Subcutaneous adipose tissue (tissue), 4 donors: ENCODE results near the gene FANCB. TPM values are rescaled to one million over a fixed set of nuclear protein-coding genes. Genes with fewer than 3 reads are reported as not detected.

ENCODE experiments used
- CTCF ChIP-seq: fragments of 450-650 bp; IDR thresholded peaks from one replicate; pipeline ENCODE4 v1.5.1; 2016; ENCODE audit warnings: low read depth, mild to moderate bottlenecking, control low read depth, antibody characterized with exemption, moderate library complexity
- total RNA-seq, 4 donors: library from RNA; depleted of rRNA; stranded (reverse); fragments of >200 nt; gene quantifications; one replicate each; pipeline ENCODE4 v1.1.0, GENCODE V29; 2016

FANCB gene
- total RNA-seq = 1 to 10 TPM in 2 of 4 donors, under 1 TPM in 2; 0.88 to 3.3 (median 1.2) TPM

- no peak for TF ChIP-seq CTCF
Observed at GRCh38 chrX:14872851-14873675, at the start of gene FANCB, which contains the start of gene MOSPD2. Gene FANCB (minus strand): TSS chrX:14873069. CDS start chrX:14865510, 7,559 bp downstream. Gene MOSPD2 (plus strand): TSS chrX:14873421. CDS start chrX:14873529, 108 bp downstream.

GRCh38 chrX:14922437-14922836 lies 49.6 kb upstream of the FANCB start:
- no peak for TF ChIP-seq CTCF

DNA sequence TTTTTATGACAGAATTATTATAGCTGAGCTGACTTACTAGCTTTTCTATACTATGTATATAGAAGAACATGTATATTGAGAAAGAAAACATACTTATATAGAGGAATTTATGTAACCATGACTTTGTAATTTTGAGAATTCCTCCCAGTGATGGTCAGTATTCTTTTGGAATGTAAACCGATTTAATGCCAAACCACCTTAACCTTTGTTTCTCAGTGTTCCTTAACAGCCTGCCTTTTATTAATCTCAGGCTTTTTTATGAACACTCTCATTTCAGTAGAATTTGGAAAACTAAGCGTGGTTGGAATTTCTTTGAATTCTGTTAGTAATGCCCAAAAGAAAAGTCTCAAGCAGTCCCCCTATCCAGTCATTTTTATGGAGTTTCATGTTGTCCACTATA lies 47.3 kb upstream of the FANCB start:
- TF ChIP-seq CTCF = no peak

DNA sequence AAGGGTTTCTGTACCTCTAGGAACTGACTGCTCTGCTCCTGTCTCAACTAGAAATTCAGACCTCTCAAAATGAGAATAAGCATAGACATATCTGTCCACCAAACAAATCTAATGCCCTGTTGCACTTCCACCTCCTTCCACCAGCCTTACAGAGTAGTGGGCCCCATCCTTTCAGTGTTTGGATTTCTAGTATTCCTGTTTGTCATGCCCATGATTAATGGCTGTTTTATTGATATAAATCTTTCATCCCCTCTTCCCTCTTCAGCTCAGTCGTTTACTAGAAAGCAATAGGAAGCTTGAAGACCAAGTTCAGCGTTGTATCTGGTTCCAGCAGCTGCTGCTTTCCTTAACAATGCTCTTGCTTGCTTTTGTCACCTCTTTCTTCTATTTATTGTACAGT lies 46.5 kb upstream of the FANCB start:
- TF ChIP-seq CTCF = no peak

GRCh38 chrX:14916017-14916674 lies 43.3 kb upstream of the FANCB start:
- TF ChIP-seq CTCF = no peak

GRCh38 chrX:14915596-14915995 lies 42.7 kb upstream of the FANCB start:
- TF ChIP-seq CTCF = no peak

DNA sequence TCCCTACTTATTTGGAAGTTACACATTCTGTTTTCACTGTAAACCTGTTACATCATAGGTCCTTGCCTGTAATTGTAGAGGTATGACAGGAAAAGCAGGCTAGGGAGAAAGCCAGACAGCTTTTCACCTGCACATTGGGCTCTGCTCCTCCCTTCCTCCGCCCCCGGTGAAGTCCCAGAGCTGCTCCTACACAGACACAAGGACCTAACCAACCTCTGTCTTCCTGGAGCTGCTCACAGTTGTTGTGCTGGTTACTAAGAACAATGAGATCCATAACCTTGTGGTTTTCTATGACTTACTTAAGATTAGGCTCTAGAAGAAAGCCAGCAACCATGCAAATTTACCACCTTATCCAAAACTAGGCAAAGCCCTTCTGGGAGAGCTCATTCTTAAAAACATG lies 40.4 kb upstream of the FANCB start:
- no peak for TF ChIP-seq CTCF
